ENCODE measurements around the gene PPEF1.

Gene PPEF1

DNA sequence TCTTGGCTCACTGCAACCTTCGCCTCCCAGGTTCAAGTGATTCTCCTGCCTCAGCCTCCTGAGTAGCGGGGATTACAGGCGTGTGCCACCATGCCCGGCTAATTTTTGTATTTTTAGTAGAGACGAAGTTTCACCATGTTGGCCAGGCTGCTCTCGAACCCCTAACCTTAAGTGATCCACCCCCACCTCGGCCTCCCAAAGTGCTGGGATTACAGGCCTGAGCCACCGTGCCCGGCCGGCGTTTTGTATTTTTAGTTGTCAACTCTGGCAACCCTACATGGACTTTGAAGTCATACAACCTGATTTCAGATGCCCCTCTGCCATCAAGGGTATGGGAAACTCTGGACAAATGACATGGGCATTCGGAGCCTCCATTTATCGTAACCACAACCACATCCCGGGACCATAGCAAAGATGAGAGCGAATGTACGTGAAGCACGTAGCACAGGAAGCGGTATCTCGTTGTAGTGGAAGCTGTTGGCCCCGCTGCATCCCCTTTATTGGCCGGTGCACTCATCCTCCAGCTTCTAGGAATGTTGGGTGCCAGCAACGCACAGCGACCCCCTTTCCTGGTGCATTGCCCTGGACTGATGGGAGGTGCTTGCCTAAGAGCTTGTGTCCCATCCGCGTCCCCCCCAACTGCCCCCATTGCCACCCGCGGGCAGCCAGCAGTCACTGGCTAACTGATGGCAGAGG, 167.3 kb downstream of the PPEF1 start:
- peak in 1 of 10 donors; percentile 59 for DNase-seq
- intact Hi-C loops (cut with DNase I), result no loop called here

DNA sequence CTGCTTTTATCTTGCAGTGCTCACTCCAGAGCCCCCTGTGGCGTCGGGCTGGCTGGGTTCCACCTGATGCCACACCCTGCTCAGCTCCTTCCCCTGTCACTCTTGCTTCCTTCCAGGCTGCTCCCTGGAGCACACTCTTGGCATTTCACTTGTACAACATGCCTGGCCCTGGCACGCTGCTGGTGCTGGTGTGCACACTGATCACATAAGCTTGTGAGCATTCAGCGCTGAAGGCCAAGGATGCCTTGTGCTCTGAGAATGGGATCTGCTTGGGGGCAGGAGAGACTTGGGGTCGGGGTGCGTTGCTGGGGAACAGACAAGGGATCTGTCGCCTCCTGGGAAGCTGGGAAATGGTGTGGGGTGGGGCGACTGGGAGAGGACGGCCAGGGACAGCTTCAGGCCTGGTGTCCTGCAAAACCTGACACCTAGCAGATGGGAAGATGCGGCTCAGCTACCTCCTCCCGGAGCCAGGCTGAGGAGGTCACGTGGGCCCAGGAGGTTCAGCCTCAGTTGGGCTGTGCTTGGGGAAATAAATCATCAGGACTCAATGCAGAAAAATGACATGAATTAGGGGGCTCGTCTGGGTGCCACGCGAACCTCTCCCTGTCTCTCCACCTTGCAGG, 167.9 kb downstream of the PPEF1 start:
- peak in 1 of 10 donors; percentile 75 for DNase-seq
- intact Hi-C loops (cut with DNase I), result no loop called here

DNA sequence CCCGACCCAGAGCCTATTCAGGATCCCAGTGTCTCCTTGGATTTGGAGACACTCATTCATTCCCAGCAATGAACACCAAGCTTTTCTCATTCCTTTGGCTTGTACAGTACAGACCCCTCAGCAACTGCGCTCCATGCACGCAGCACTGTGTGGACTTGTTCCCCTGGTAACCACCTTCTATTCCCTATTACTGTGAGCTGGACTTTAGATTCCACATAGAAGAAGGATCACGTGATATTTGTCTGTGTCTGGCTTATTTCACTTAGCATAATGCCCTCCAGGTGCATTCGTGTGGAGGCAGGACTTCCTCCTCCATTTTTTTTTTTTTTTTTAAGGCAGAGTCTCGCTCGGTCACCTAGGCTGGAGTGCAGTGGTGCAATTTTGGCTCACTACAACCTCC, 170.0 kb downstream of the PPEF1 start:
- DNase-seq, result no peak

More for the DNA sequence above, 170.0 kb downstream of the PPEF1 start:
- intact Hi-C loops (cut with DNase I), result no loop called here
